EH (cell line): ENCODE results near the gene MC1R.
"Not testable (repeated sequence)": the region's sequence is repeated elsewhere in the genome, so short reads cannot be mapped to it uniquely, and the experiment has no call there.

Source experiments
- DNase-seq: peaks from one replicate; pipeline ENCODE4 v3.0.0-alpha.2; 2015; ENCODE audit warnings: low read depth

Gene MC1R

DNA sequence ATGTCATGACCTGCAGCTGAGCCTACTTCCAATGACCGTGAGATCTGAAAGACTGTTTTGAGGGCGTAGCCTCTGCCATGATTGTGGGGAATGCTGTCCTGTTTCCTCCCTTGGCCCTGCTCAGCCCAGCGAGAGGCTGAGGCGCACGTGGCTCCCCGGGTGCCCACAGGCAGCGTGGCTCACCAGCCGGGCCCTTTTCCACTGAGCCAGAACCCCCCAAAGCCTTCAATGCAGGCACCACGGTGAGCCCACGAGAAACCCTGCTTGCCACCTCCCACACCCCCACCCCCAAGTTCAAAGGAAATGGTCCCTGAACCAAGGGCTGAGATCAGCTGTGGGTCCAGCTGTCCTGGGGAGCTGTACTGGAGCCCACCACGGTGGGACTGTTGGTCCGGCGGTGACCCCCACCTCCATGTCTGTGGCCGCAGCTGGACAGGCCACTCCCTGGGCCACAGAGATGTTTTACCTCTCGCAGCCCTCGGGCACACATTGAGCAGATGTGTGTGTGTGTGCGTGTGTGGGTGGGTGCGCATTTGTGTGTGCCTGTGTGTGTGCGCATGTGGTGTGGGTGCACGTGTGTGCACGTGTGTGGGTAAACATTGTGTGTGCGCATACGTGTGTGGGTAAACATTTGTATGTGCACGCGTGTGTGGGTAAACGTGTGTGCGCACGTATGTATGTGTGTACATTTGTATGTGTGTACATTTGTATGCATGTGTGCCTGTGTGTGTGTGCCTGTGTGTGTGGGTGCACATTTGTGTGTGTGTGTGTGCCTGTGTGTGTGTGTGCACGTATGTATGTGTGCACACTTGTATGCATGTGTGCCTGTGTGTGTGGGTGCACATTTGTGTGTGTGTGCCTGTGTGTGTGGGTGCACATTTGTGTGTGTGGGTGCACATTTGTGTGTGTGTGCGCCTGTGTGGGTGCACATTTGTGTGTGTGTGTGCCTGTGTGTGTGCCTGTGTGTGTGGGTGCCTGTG, 5.0 kb upstream of the MC1R start:
- no peak for DNase-seq

DNA sequence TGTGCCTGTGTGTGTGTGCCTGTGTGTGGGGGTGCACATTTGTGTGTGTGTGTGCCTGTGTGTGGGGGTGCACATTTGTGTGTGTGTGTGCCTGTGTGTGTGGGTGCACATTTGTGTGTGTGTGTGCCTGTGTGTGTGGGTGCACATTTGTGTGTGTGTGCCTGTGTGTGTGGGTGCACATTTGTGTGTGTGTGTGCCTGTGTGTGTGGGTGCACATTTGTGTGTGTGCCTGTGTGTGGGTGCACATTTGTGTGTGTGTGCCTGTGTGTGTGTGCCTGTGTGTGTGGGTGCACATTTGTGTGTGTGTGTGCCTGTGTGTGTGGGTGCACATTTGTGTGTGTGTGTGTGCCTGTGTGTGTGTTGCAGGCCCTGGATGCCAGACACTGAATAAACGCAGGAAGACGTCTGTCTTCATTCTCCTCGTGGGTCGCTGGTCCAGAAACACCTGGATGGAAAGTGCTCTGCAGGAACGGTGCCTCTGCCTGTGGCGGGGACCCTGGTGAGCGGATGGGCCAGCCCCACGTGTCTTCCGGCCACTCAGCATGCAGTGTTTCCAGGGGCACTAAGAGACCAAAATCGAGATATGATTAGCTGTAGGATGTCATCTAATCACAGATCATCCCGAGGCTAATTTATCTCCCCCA, 3.9 kb upstream of the MC1R start:
- DNase-seq, result not testable (repeated sequence)

DNA sequence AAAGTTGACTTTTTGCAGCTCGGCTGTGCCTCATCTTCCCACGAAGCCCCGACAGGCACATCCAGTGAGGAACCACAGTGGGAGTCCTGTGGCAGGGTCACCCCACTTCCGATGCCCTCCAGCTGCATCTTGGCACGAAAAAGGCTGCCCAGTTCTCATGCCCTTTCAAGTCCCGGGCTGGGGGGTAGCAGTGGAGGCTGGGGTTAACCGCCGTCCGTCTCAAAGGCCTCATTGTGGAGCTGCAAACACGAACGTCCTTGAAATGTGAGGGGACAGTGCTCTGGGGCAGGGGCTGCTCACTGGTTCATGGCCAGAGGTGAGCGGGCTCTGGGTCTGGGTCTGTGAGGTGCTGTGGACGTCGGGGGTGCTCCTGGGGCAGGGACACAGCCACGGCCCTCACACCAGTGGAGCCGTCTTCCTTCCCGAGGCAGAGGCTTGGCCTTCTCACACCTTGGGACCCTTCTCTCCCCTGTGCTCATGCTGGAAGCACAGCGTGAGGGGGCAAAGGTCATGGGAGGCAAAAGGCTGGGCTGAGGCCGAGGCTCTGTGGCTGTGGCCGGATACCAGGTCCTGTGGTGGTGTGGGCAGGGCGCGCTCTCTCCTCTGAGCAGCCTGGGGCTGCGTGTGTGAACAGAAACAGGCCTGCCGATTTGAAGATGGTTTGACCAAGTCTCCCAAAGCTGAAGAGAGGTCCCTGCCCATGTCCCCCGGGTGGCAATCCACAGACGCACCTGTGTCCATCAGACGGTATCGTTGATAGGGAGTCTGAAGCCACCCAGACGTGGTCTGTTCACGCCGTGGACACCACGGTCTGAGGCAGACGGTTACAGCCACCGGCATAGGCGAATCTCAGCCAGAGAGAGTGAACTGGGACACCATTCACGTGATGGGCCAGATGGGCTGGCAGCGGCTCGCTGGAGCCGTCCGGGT, 3.1 kb upstream of the MC1R start:
- no peak for DNase-seq

DNA sequence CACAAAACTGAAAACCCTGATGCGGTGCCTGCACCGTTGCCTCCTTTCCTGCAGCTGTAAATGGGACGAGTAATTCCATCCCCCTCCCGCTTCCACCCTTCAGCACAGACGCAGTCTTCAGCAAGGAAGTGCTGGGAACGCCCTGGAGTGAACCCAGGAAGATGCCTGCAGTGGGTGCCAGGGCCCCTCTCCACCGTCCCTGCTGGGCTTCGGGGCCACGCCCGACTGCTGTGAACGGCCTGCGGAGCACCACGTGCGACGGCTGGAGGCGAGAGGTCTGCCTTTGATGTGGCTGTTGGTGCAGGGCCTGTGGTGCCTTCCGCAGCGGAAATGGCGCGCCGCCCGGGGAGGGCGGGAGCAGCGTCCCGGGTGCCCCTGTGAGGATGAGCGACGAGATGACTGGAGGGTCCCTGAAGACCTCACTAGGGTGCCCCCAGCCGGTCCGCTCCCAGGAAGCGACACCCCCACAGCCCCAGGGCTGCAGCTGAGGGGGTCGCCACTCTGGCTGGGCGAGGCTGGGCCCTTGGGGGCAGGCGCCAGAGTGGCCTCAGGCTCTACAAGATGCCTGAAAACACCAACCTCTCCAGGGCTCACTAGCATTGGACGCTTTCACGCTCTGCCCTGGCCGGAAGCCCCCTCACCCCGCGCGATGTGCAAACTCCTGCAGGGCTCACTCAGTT, 749 bp upstream of the MC1R start:
- peak; percentile 92 for DNase-seq

DNA sequence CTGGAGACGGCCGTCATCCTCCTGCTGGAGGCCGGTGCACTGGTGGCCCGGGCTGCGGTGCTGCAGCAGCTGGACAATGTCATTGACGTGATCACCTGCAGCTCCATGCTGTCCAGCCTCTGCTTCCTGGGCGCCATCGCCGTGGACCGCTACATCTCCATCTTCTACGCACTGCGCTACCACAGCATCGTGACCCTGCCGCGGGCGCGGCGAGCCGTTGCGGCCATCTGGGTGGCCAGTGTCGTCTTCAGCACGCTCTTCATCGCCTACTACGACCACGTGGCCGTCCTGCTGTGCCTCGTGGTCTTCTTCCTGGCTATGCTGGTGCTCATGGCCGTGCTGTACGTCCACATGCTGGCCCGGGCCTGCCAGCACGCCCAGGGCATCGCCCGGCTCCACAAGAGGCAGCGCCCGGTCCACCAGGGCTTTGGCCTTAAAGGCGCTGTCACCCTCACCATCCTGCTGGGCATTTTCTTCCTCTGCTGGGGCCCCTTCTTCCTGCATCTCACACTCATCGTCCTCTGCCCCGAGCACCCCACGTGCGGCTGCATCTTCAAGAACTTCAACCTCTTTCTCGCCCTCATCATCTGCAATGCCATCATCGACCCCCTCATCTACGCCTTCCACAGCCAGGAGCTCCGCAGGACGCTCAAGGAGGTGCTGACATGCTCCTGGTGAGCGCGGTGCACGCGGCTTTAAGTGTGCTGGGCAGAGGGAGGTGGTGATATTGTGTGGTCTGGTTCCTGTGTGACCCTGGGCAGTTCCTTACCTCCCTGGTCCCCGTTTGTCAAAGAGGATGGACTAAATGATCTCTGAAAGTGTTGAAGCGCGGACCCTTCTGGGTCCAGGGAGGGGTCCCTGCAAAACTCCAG, 1.1 kb downstream of the MC1R start:
- DNase-seq, result no peak

DNA sequence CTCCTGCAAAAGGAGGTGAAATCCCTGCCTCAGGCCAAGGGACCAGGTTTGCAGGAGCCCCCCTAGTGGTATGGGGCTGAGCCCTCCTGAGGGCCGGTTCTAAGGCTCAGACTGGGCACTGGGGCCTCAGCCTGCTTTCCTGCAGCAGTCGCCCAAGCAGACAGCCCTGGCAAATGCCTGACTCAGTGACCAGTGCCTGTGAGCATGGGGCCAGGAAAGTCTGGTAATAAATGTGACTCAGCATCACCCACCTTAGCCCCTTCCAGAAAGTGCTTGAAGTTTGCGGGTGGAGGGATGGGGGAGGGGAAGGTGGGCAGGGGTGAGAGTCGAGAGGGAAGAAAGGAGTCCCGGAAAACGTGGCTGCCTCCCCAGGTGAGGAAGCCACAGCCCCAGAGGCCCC, 2.1 kb downstream of the MC1R start:
- DNase-seq, result peak; percentile 42

DNA sequence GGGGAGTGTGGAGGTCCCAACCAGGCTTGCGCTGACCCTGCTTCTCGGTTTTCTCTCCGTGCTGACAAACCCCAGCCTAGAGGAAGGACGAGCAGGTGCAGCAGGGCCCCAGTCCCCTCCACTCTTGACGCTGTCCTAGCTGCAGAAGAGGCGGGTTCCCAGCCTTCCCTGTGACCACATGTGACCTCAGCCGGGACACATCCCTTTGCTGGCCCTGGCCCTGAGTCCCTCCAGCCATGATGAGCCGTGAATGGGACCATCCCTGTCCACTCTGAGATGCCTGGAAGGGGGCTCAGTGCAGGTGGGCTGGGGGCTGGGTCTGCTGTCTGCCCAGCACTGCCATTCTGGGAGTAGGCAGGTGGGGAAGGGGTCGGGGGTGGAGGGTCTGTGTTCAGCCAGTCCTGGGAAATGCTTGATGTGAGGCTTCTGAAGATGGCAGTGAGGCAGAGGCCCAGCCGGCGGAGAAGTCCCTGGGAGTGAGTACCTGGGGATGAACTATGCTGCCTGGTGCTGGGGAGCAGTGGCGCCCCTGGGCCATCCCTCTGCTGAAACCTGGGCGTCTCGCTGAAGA, 2.6 kb downstream of the MC1R start:
- DNase-seq, result no peak

DNA sequence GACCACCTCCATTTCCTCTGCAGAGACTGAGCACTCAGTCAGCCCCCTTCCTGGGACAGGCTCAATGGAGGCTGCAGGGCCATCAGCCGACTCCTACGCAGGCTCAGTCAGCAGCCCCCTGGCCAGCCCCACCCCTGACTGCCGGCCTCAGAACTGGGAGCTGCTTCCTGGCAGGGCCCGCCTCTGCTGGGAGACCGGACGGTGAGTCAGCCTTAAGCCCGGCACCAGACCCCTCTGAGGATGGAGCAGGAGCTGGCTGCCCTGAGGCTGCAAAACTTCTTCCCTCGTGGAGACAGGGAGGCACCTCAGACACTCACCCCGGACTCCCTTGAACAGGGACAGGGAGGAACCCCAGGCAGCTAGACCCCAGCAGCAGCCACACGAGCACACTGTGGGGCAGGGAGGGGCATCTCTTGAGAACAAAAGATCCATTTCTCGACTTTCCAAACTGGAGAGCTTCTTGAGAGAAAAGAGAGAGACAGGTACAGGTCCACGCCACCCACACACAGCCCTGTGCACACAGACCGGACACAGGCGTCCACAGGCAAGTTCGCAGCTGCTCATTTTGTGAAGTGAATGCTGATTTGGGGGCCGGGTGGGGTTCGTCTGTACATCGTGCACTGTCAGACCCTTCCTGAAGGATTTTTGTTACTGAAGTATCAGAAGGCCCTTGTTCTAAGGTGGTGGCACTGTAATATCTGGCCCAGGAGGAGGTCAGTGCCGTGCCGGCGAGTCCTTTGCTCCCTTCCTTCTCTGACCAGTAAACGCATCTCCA, 3.2 kb downstream of the MC1R start:
- DNase-seq, result peak; percentile 98

DNA sequence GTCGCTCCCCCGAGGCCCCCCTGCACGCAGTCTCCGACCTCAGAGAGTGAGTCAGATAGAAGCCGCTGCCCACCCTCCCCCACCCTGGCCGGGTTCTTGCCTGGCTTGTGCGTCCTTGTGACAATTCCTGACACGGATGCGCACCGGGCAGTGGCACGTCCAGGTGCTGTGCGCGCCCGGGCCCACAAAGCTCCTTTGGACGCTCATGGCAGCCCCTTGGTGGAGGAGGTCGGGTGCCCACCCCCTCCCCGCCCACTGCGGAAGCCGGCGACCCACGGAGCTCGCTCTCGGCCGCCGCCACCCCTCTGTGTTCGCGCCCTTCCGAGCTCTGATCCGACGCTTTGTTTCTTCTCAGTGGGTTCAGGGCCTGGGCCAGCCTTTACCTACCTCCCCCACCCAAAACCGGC, 3.8 kb downstream of the MC1R start:
- peak; percentile 96 for DNase-seq

DNA sequence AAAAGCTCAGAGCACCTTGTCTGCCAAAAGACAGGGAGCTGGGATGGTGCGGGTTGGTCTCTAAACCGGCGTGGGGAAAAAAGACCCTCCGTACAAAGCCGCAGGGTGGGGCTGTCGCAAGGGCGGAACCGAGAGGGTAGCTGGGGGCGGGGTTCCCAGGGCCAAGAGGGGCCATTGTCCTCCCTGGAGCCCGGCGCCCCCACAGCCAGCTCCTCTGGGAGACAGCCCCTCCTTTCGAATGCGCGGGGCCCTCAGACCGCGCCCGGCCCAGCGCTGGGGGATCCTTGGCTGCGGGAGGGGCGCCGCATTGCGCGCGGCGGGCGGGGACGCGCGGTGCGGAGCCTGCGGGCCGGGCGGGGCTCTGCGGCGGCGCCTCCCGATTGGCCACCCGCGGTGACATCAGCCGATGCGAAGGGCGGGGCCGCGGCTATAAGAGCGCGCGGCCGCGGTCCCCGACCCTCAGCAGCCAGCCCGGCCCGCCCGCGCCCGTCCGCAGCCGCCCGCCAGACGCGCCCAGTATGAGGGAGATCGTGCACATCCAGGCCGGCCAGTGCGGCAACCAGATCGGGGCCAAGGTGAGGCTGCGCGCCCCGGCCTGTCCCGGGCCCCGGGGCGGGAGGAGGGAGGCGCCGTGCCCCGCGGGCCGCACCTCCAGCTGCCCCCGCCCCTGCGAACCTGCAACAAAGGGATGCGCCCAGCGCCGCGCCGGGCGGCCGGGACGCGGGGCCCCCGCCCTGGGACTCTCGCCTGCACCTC, 4.4 kb downstream of the MC1R start, which contains the start of gene TUBB3:
Gene TUBB3, plus strand, starts transcription at position 459 of the 756 bp plus-strand sequence. Its CDS starts 60 bp downstream, at position 519.
- DNase-seq, result peak; percentile 86

DNA sequence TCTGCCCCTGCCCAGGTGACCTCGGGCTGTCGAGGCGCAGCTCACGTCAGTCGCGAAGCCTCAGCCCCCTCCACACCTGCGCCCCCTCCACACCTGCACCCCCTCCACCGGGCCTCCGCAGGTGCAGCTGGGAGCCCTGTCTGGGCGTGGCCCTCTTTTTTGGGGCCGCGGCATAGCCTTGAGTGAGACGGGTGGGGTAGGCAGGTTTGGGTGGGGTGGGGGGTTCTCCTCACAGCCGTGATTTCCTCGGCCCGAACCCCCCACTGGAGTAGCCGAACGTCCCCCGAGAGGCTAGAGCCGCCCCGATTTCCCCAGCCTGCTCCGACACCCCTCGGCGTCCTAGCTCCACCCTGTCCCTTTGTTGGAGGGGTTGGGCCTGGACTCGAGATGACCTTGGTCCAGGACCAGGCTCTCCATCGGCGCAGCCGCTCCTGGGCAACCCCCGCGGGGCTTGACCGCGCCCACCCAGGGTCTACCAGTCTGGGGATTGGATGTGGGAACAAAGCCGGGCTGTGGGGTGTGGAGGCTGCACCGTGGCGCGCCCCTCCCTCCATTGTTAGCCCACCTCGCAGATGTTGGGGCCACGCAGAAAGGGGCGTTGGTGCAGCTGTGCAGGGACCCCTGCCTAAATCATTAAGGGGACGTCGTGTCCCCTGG, 5.1 kb downstream of the MC1R start:
- DNase-seq, result no peak

DNA sequence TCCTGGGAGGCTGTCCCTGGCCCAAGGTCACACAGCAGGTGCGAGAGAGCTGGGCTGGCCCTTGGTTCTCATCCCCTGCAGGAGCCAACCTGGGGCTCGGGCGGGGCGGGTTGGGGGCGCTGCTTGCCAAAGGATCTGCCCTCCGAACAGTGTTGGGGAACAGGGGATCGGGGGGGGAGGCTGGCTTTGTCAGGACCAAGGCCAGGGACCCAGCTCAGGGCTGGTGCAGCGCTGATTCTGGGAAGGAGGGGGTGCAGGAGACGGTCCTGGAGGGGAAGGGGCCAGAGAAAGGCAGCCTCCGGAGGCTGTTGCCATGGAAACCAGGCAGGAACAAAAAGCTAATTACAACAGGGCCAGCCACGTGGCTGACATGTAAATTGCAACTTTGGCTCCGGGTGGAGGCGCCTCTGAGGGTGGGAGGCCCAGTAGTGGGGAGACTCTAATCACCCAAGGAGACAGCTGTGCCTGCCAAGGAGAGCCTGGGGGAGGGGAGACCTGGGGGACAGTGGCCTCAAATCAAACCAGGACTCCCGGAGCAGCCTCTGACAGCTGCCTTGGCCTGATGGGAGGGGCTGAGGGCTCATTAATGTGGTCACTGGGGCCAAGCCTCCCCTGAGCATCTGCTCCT, 5.7 kb downstream of the MC1R start:
- DNase-seq, result peak; percentile 60

DNA sequence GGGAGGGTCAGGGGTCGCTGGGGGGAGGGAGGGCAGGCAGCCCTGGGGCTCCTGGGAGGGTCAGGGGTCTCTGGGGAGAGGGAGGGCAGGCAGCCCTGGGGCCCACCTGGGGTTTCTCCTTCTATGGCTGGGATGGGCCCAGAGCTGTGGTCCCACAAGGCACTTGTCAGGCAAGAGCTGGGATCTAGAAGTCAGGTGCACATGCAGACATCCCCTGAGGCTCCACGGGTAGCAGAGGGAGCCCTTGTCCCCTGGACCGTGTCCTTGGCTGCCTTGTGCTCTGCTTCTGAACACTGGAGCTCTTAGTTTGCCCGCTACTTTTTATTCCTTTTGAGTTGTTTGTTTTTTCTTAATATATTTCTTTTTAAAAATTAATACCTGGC, 6.3 kb downstream of the MC1R start:
- DNase-seq, result no peak

DNA sequence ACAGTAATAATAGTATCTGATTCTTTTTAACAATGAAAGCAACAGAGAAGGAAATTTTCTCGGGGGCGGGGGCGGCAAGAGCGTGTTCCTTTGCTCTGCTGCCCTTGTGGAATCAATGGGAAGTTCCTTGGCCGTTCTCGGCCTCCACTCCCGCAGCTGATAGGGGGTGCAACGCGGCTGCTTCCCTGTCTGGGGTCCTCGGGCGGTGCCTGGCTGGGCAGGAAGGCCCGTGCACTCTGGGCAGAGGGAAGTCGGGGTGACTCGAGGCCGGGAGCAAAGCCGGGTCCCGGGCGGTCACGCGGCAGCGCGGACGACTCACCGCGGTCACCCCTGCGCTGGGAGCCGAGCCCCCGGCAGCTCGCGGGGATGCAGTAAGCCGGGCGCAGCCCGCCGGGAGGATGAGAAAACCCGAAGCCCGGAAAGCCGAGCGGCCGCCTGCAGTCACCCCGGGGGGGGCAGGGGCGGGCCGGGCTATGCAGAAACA, 7.0 kb downstream of the MC1R start:
- DNase-seq, result no peak

DNA sequence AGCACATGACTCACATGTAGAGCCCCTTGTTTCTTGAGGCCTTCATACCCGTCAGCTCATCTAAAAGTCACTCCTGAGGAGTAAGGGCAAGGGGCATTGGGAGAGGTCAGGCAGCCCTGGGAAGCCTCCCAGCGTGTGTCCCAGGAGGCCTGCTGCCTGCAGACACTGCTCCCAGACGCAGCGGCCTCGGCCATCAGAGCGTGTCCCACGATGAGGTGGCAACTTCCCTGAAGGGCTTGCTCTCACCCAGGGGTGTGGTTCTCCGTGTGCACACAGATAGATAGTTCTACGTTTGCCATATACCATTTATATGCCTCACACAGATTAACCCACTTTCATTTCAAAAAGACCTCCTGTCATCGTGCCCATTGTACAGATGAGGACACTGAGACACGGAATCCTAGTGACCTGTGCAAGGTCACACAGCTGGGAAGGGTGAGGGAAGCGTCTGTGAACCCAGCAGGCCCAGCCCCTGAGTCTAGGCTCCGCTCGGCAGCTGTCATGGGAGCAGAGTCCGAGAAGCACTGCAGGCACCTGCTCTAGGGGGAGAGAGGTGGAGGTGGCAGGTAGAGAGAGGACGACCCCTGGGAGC, 12.7 kb downstream of the MC1R start:
- DNase-seq, result no peak

DNA sequence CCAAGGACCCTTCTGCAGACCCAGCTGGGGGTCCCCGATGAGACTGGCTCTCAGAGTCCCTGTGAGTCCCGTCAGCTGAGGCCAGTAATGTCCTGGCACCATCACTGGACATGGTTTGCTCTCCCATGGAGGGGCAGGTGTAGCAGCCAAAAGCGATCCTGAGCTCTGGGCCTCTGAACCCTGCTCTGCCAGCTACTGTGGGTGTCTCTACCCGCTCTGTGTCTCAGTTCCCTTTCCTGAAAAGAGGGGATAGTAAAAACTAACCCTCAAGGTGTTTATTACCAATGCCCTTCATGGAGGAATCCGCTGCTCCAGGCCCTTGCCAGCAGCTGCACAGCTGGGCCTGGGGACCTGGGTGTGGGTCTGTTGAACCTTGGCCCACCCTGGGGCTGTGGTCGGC, 13.3 kb downstream of the MC1R start:
- no peak for DNase-seq

DNA sequence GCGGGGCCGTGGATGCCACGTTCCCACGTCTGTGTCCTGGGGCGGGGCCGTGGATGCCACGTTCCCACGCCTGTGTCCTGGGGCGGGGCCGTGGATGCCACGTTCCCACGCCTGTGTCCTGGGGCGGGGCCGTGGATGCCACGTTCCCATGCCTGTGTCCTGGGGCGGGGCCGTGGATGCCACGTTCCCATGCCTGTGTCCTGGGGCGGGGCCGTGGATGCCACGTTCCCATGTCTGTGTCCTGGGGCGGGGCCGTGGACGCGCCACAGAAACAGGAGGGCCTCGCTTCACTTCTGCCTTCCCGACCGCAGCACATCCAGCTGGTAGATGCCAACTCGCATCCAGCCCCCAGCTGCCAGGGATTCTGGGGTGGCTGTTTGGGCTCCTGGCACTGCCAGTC, 15.4 kb downstream of the MC1R start:
- DNase-seq, result not testable (repeated sequence)
